CD4-positive, CD25-positive, alpha-beta regulatory T cell (primary cell): ENCODE data around the gene TCF4. TPM values are rescaled to one million over a fixed set of nuclear protein-coding genes. Genes with fewer than 3 reads are reported as not detected.

Experiments
- ATAC-seq, 2 donors: fragments of 150-1000 bp; cut with Tn5 transposase; one replicate each; pipeline ENCODE4 v1.10.0; 2021; ENCODE audit warnings: low read depth in 2 of 2, moderate number of reproducible peaks in 2 of 2, moderate library complexity in 1 of 2
- DNase-seq, 3 donors: peaks; one replicate each; pipeline versions ENCODE4 v3.0.0 to v3.0.0-alpha.2; 2012 to 2022; ENCODE audit warnings: mixed read lengths in 1 of 3
- H3K27ac ChIP-seq: one replicate; pipeline ENCODE4 v1.7.0; 2013; ENCODE audit warnings: mild to moderate bottlenecking, low read length; ENCODE audit not compliant: insufficient read depth, poor library complexity, severe bottlenecking
- H3K27me3 ChIP-seq: one replicate; pipeline ENCODE4 v1.7.0; 2013; ENCODE audit warnings: low read length; ENCODE audit not compliant: control insufficient read depth, insufficient read depth
- H3K36me3 ChIP-seq: one replicate; pipeline ENCODE4 v1.7.0; 2013; ENCODE audit warnings: mild to moderate bottlenecking, low read length, moderate library complexity; ENCODE audit not compliant: control insufficient read depth, insufficient read depth
- H3K4me1 ChIP-seq: 2 replicates; pipeline ENCODE4 v1.7.0; 2013; ENCODE audit warnings: mild to moderate bottlenecking, low read length; ENCODE audit not compliant: insufficient read depth, control insufficient read depth, poor library complexity, severe bottlenecking
- H3K4me3 ChIP-seq: one replicate; pipeline ENCODE4 v1.7.0; 2013; ENCODE audit warnings: low read depth, mild to moderate bottlenecking, low read length, moderate library complexity
- H3K9me3 ChIP-seq, 2 experiments: 1 replicate in 1 of 2; 2 replicates in 1 of 2; pipeline ENCODE4 v1.7.0; 2013; ENCODE audit warnings: low read length in 2 of 2, mild to moderate bottlenecking in 1 of 2, moderate library complexity in 1 of 2; ENCODE audit not compliant: control insufficient read depth in 2 of 2
- H3K27ac Mint-ChIP-seq, 3 donors: one replicate each; pipeline ENCODE4 v1.8.0; 2020 to 2022; ENCODE audit warnings: mild to moderate bottlenecking in 3 of 3, mixed read lengths in 3 of 3, moderate library complexity in 2 of 3
- H3K27me3 Mint-ChIP-seq: one replicate; pipeline ENCODE4 v1.8.0; 2022; ENCODE audit warnings: mild to moderate bottlenecking, mixed read lengths
- H3K36me3 Mint-ChIP-seq: one replicate; pipeline ENCODE4 v1.8.0; 2020; ENCODE audit warnings: mixed read lengths
- H3K4me1 Mint-ChIP-seq, 4 donors: one replicate each; pipeline ENCODE4 v1.8.0; 2020 to 2022; ENCODE audit warnings: mixed read lengths in 4 of 4, mild to moderate bottlenecking in 1 of 4
- H3K4me3 Mint-ChIP-seq, 4 donors: one replicate each; pipeline ENCODE4 v1.8.0; 2020 to 2022; ENCODE audit warnings: mild to moderate bottlenecking in 4 of 4, mixed read lengths in 4 of 4, moderate library complexity in 3 of 4
- H3K9me3 Mint-ChIP-seq, 7 donors: one replicate each; pipeline ENCODE4 v1.8.0; 2020 to 2022; ENCODE audit warnings: mixed read lengths in 7 of 7, mild to moderate bottlenecking in 3 of 7, moderate library complexity in 2 of 7
- polyA plus RNA-seq, 4 donors: library from polyadenylated mRNA; unstranded; fragments of 300-500 nt; fragmentation: Illumina TruSeq; gene quantifications; one replicate each; pipeline ENCODE4 v1.2.3, GENCODE V29; 2021
- total RNA-seq: library from RNA; stranded (reverse); gene quantifications from one replicate; pipeline ENCODE4 v1.2.3, GENCODE V29; 2022

TCF4 gene
- total and polyA plus RNA-seq, 5 donors from 2014 or later: 0.06 to 2.4 (median 0.92) TPM

GRCh38 chr18:55243857-55244256, 344.1 kb downstream of the TCF4 start:
- Histone ChIP-seq H3K4me1 (no peaks in the 10 kb centered on the region), H3K4me3 (no peak overlapping the region), H3K27me3 (no peaks in the 10 kb centered on the region), H3K9me3 (no peaks in the 10 kb centered on the region), H3K27ac (no peak overlapping the region), H3K36me3 (no peaks in the 10 kb centered on the region)
- peak overlapping the region in 1 of 3 donors; percentile 16 for H3K27ac Mint-ChIP-seq
- DNase-seq (no peak), ATAC-seq (no peak)
- no peak overlapping the region for H3K4me3 Mint-ChIP-seq
- H3K27me3 Mint-ChIP-seq: peaks cover 5% of the 10 kb centered on the region
- peaks cover 0 to 1% (median 0%) of the 10 kb centered on the region in 7 donors for H3K9me3 Mint-ChIP-seq
- no peaks in the 10 kb centered on the region for H3K36me3 Mint-ChIP-seq
- no peaks in the 10 kb centered on the region for H3K4me1 Mint-ChIP-seq

DNA sequence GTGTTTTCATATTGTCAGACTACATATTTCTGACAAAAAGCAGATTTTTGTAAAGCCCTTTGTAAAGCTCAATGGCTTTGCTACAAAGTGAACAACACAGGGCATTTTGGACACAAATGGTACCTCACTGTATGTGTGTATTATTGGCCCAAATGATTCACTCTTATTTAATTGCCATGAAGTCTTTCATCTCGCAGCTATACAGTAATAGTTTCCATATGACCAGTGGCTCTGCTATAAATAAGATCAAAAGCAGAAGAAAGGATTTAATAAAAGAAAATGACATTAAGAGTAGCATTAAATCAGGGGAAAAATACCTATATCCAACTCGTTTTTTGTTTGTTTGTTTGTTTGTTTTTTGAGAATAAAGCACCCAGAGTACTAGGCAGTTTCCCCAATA, 344.7 kb downstream of the TCF4 start:
- Mint-ChIP-seq H3K27ac (peak overlapping the region in 1 of 3 donors; percentile 49), H3K9me3 (peaks cover 0 to 1% (median 0%) of the 10 kb centered on the region in 7 donors), H3K36me3 (no peaks in the 10 kb centered on the region), H3K27me3 (peaks cover 5% of the 10 kb centered on the region), H3K4me1 (no peaks in the 10 kb centered on the region), H3K4me3 (no peak overlapping the region)
- Histone ChIP-seq H3K36me3 (no peaks in the 10 kb centered on the region), H3K27me3 (no peaks in the 10 kb centered on the region), H3K4me1 (no peaks in the 10 kb centered on the region), H3K27ac (no peak overlapping the region), H3K4me3 (no peak overlapping the region), H3K9me3 (no peaks in the 10 kb centered on the region)
- ATAC-seq (no peak), DNase-seq (no peak)

GRCh38 chr18:55240978-55241377, 347.0 kb downstream of the TCF4 start:
- no peak for ATAC-seq
- no peaks in the 10 kb centered on the region for H3K27me3 ChIP-seq

DNA sequence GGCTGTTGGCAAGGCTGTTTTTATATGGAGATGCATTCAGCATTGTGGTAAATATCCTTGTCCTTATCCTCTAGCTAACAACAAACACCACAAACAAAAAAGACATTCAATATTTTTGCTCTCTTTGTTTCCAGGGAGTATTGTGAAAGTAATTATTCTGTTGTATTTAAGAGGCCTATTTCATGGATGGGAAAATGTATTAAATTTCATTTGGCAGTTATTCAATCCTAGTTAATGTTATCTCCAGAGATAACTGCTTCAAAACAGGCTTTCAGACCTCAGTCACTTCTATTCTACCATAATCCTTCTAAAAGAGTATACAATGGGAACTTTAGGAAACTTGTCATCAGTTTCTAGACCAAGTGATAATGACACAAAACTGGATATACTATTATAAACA, 348.3 kb downstream of the TCF4 start:
- Mint-ChIP-seq H3K4me1 (peaks cover 0 to 1% (median 0%) of the 10 kb centered on the region in 4 donors), H3K27me3 (peaks cover 5% of the 10 kb centered on the region), H3K36me3 (no peaks in the 10 kb centered on the region), H3K27ac (no peak overlapping the region), H3K4me3 (no peak overlapping the region), H3K9me3 (peaks cover 0 to 1% (median 0%) of the 10 kb centered on the region in 7 donors)
- Histone ChIP-seq H3K9me3 (no peaks in the 10 kb centered on the region), H3K4me3 (no peak overlapping the region), H3K36me3 (no peaks in the 10 kb centered on the region), H3K27ac (no peak overlapping the region), H3K4me1 (no peaks in the 10 kb centered on the region), H3K27me3 (no peaks in the 10 kb centered on the region)
- no peak for ATAC-seq
- no peak for DNase-seq

More at GRCh38 chr18:55240978-55241377, 347.0 kb downstream of the TCF4 start:
- no peak for DNase-seq
- H3K4me1 Mint-ChIP-seq: no peaks in the 10 kb centered on the region
- no peak overlapping the region for H3K4me3 ChIP-seq
- peaks cover 5% of the 10 kb centered on the region for H3K27me3 Mint-ChIP-seq
- H3K36me3 ChIP-seq: no peaks in the 10 kb centered on the region
- H3K4me1 ChIP-seq: no peaks in the 10 kb centered on the region
- no peak overlapping the region for H3K27ac Mint-ChIP-seq
- peaks cover 0 to 1% (median 0%) of the 10 kb centered on the region in 7 donors for H3K9me3 Mint-ChIP-seq
- no peak overlapping the region for H3K4me3 Mint-ChIP-seq
- no peak overlapping the region for H3K27ac ChIP-seq
- no peaks in the 10 kb centered on the region for H3K36me3 Mint-ChIP-seq
- H3K9me3 ChIP-seq: no peaks in the 10 kb centered on the region

DNA sequence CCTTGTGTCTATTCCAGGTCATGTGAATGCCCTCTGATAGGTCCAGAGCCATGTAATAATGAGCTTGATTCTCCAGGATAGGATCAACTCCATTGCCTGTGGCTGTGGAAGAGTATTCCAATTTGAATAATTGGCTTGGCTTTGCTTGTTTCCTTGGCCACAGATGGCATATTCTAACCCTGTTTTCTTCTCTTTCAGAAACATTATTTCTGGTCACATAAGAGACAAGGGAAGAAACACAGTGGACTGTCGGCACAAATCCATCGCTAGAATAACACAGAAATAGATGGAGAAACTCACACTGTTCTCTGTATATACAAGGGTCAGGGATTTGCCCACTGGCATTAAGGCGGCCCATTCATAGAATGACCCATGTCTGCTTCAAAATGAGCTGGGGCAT, 350.3 kb downstream of the TCF4 start:
- Mint-ChIP-seq H3K27me3 (peaks cover 5% of the 10 kb centered on the region), H3K4me1 (peaks cover 0 to 2% (median 0%) of the 10 kb centered on the region in 4 donors), H3K36me3 (no peaks in the 10 kb centered on the region), H3K4me3 (no peak overlapping the region), H3K9me3 (peaks cover 0 to 1% (median 0%) of the 10 kb centered on the region in 7 donors), H3K27ac (no peak overlapping the region)
- no peak overlapping the region for H3K4me3 ChIP-seq
- H3K27me3 ChIP-seq: no peaks in the 10 kb centered on the region
- H3K9me3 ChIP-seq: no peaks in the 10 kb centered on the region
- H3K36me3 ChIP-seq: no peaks in the 10 kb centered on the region
- no peak for ATAC-seq
- no peaks in the 10 kb centered on the region for H3K4me1 ChIP-seq
- no peak overlapping the region for H3K27ac ChIP-seq
- DNase-seq: no peak

DNA sequence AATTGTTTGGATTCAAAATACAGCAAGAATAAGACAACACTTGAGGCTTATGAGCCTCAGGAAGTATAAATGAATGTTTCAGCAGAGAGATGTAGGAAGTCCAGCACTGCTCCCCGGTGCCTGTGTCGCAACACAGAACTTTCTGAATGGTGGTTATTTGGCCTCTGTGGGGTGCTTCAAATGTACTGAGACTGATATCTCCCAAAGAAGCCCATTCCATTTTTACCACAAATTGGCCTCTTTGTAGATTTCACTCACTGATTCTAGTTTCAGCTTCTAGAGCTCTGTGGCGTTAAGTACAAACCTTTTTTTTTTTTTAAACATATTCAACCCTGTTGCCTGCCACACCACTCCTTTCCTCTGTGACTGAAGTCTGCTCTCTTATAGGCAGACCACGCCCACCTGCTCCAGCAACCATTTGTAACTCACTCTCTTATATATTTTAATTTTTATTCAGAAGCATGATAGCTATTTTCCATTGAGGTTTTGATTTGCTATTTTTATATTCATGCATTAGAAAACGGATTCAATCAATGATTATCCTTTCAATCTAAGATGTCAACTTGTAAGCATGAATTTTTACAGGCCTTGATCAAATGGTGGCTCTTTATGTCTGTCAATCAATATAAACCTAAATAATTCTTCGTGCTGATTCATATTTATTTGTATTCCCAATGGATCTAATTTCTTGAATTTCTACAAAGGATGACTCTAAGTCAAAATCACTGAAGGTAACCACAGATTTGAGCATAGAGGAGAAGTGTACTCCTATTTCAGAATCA, 351.7 kb downstream of the TCF4 start:
- no peaks in the 10 kb centered on the region for H3K36me3 Mint-ChIP-seq
- ATAC-seq (no peak), DNase-seq (no peak)
- Histone ChIP-seq H3K36me3 (no peaks in the 10 kb centered on the region), H3K4me1 (no peaks in the 10 kb centered on the region), H3K4me3 (no peak overlapping the region), H3K27me3 (no peaks in the 10 kb centered on the region), H3K9me3 (no peaks in the 10 kb centered on the region), H3K27ac (no peak overlapping the region)
- peaks cover 0 to 1% (median 0%) of the 10 kb centered on the region in 7 donors for H3K9me3 Mint-ChIP-seq
- no peak overlapping the region for H3K4me3 Mint-ChIP-seq
- H3K4me1 Mint-ChIP-seq: peaks cover 0 to 2% (median 0%) of the 10 kb centered on the region in 4 donors
- H3K27ac Mint-ChIP-seq: no peak overlapping the region
- peaks cover 5% of the 10 kb centered on the region for H3K27me3 Mint-ChIP-seq

DNA sequence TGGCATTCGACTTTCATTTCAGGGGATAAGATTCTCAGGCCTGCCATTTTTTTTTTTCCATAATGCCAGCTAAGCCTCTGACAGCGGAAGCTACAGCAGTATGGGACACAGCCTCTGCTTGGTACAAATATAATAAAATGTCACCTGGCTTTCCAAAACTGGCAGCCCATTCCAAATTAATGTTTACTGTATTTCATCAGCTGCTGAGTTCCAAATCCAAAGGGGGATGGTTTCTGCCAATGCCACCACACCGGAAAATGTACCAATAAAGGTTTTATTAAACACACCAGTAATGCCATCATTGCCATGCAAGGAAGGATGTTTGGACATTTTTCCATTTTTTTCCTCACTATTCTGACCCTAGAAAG, 352.9 kb downstream of the TCF4 start:
- Histone ChIP-seq H3K27ac (no peak overlapping the region), H3K4me1 (no peaks in the 10 kb centered on the region), H3K27me3 (no peaks in the 10 kb centered on the region), H3K4me3 (no peak overlapping the region), H3K36me3 (no peaks in the 10 kb centered on the region), H3K9me3 (no peaks in the 10 kb centered on the region)
- ATAC-seq (no peak), DNase-seq (no peak)
- Mint-ChIP-seq H3K36me3 (no peaks in the 10 kb centered on the region), H3K4me3 (no peak overlapping the region), H3K9me3 (no peaks in the 10 kb centered on the region), H3K4me1 (peaks cover 0 to 2% (median 0%) of the 10 kb centered on the region in 4 donors), H3K27ac (no peak overlapping the region), H3K27me3 (no peaks in the 10 kb centered on the region)
